ENCODE results near the gene RCSD1.

The RCSD1 gene

DNA sequence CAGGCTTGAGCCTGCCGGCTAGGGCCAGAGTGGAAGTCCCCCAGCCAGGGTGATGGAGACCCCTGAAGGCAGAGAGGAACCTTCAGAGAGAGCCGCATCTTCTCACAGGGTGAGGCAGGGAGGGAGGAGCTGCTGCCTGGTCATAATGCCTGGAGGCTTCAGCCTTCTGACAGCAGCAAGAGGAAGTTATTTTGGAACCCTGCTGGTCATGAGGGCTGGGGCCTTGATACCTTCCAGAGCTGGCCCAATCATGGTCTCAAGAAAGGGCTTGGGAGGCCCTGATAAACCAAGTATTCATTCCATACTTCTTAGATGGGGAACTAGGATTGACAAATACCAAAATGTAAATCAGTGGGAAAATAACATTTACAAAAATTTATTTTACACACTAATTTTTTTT, 65.1 kb downstream of the RCSD1 start:
- DNase-seq, result no peak

DNA sequence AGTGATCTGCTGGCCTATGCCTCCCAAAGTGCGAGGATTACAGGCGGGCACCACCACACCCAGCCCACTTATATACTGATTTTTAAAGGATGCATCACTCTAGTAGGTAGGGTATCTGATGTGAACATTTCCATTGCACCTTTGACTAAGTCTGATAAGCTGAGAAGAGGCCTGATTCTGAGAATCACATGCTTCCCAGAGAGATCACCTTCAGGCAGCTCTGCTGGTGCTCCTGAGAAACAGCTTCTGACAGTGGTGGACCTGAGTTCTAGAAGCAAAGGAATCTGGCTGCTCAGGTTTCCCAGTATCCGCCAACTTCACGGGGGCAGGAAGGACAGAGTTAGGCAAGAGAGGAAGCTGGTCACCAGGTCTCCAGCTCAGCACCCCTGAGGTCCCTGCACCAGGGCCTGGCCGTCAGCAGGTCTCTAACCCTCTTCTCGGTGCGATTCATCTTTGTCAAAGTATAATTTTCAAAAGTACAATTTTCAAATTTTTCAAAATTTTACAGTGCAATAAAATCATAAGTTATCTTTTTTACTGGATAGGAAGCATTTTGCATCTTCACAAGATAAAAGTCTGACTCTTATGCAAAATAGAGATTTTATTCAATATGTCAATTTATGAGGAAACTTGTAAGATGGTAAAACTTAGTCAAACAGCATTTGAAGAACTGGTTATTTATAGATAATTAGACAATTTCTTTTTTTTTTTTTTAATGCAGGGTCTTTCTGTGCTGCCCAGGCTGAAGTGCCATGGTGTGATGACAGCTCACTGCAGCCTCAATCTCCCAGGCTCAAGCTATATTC, 65.9 kb downstream of the RCSD1 start:
- DNase-seq, result no peak

DNA sequence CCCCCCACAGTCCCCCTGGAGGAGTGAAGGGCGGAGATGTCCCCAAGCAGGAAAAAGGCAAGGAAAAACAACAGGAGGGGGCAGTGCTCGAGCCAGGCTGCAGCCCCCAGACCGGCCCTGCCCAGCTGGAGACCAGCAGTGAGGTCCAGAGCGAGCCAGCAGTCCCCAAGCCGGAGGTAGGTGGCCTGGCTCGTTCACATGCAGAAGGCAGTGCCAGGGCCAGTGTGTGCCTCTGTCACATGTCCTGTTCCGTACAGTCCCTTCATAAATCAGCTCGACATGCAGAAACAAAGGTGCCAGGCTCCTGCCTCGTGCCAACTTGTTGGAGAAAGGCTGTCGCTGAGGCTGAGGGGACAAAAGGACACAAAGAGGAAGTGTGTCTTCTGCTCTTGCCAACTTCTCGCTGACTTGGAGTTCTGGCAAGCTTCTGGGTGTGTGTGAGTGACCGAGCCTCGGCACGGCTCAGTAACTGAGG, 67.7 kb downstream of the RCSD1 start:
- DNase-seq, result no peak

DNA sequence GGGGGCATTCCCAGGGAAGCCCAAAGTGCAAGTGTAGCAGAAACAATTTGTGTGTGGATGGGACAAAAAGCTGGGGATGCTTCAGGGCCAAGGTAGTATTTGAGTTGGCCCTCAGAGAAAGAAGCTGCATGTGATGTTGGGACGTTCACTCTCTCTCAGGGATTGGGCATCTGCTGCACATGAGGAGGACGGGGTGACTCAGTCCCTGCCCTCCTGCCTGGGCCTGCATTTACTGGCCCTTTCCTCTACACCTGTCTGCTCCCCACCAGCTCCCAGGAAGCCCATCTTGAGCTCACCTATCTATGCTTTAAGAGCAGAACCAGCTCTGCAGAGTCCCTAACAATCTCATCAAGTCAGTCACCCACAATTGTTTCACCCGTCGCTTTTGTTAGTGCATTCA, 68.3 kb downstream of the RCSD1 start:
- no peak for DNase-seq

DNA sequence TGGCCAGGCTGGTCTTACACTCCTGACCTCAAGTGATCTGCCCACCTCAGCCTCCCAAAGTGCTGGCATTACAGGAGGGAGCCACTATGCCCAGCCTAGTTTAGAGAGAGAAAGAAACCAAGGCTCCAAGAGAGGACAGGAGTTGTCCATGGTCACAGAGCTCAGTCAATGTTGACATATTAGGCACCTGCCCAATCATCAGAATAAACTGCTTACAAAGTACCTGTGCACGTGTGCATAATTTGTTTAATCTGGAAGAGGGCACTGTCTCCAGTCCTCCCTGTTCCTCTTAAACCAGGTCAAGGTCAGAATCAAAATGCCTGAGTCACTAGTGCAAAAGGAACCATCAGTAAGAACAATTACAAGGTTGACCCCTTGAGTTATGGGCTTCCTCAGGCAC, 71.5 kb downstream of the RCSD1 start:
- no peak for DNase-seq

DNA sequence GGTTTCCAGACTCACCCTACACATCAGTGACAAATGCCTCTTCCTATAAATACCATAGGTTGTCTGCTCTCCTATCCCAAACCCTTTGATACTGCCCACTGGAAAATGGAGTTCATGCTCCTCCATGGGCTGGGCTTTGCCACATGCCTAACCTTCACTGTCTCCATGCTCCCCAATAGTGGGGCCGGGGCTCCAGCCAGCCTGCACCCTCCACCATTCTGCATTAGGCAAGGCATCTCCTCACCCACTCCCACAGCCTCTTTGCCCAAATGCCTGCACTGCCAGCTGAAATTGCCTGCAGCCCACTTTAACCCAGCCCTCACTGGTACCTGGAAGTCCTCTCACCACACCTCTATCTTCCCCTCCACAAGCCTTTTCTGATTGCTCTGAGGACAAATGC, 73.5 kb downstream of the RCSD1 start:
- DNase-seq, result no peak

DNA sequence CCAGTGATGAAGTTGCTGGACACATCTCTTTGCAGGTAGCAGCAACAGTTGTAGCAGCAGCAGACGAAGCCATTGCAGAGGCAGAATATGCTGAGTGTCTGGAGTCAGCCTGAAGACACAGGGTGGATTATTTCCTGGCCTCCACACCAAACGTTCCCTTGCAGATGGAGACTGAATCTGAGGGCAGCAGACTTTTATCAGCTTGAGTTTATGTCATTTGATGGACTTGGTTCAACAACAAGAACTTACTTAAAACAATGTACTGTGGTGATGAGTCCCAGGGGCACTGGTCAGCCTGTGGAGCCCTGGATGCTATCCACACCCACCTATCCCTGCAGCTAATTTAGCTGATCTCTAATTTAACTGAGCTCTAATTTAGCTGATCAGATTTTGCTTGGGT, 74.7 kb downstream of the RCSD1 start:
- no peak for DNase-seq

DNA sequence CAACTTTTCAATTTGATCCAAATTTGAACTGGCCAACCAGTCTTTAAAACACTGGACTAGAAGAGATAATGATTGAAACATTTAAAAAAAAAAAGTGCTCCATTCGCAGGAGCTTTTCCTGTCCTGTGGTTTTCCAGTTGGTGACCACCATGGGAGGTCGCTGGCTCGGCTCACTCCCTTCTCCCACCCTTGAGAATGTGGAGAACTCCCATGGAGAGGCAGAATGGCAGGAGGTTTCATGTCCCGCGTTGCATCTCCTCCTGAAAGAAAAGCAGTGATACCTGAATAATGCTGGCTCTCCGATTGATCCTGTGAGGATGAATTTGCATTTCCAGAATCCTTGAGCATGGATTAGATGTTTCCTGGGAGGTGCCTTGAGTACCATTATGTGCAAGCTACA, 75.2 kb downstream of the RCSD1 start:
- no peak for DNase-seq

DNA sequence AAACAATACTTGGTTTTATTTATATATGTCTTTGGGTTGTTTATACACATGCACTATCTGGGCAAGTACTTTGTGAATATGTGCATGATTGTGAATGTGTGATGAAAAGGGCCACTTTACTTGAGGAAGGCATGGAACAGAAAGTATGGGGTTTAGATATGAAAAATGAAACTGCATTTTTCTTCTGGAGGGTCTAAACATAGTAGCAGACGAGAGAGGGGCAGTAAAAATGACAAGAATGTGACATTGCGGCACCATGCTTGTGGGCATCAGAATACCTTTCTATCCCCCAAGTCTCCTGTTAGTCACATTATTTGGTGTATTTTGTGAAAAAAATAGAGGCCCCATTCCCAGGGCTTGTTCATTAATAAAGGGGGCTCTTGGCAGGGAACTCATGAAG, 76.3 kb downstream of the RCSD1 start:
- DNase-seq, result no peak

DNA sequence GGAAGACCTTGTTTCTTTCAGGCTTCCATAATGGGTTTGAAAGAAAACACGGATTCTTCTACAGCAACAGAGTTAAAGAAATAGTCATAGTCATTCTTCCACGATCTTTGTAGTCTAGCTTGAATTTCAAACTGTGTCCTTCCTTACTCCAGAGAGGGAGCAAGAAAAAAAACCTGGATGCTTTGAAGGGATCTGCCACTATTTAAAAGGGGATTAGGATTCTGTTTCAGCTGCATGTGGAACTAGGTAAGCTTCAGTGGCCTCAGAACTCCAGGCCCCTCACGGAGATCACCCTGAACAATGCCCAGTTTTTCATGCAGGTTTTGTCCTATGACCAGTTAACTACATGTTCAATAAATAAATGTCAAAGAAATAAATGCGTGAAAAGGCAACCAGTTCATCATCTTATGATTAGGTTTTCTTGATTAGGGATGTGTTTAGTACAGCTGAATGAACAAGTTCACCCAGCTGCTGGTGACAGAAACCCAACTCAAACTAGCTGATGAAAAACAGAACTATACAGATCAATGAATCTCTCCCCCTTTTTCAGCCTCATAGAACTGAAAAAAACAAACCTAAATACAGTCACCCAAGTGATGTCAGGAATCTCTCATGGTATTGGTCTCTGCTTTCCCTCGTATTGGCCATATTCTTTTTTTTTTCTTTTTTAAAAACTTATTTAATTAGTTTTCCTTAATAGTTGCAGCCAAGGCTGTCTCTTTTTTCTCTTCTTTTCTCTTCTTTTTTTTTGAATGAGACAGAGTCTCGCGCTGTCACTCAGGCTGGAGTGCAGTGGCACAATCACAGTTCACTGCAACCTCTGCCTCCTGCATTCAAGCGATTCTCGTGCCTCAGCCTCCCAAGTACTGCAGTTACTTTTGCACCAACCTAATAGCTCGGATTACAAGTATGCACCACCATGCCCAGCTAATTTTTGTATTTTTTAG, 77.2 kb downstream of the RCSD1 start:
- no peak for DNase-seq

DNA sequence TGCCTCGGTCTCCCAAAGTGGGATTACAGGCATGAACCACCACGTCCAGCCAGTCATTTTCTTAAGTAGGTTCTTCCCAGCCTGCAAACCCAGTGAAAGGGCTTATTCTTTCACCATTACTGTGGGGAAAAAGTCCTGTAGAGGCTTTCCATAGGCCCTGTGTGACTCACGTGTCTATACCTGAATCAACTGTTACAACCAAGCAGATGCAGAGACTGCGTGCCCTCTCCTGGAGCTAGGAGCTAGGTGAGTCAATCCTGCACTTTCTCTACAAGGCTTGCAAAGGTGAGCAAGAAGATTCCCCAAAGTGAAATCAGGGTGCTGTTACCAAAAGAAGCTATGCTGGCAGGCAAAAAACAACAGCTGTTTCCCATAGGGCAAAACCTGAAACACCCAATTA, 77.9 kb downstream of the RCSD1 start:
- DNase-seq, result no peak

DNA sequence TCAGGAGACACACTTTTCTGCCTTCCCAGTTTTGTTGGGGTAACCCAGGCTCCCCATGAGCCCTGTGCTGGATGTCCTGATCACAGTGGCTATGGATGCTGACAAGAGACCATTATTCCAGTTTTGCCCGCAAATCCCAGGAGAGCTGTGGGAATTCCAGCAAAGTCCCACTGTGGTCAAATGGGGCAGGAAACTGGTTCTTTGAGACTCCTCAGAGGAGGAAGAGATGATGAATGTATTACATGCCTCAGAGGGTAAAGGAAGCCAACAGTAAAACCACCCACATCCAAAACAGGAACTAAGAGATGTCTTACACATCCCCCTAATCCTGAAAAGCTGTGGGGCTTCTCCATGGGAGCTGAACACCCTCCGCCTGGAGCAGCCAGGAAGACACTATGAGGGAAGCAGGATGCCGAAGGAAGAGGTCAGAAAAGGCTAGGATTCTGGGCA, 78.9 kb downstream of the RCSD1 start:
- DNase-seq, result no peak

DNA sequence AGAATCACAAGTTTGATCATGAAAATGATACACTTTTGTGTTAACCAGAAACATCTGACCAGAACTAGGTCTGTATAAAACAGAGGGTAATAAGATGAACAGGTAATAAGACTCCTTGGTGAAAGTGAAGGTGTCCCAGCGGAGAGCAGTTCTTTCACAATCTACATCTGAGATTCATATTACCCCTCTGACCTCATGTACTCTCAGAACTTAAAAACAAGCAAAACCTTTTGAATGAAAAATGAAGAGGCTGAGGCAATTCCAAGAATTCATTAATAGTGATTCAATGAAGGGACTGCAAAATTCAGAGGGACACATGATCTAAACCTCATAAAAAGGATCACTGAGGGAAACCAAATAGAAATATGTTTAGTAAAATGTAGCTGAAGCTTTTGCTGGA, 80.8 kb downstream of the RCSD1 start:
- DNase-seq, result no peak

DNA sequence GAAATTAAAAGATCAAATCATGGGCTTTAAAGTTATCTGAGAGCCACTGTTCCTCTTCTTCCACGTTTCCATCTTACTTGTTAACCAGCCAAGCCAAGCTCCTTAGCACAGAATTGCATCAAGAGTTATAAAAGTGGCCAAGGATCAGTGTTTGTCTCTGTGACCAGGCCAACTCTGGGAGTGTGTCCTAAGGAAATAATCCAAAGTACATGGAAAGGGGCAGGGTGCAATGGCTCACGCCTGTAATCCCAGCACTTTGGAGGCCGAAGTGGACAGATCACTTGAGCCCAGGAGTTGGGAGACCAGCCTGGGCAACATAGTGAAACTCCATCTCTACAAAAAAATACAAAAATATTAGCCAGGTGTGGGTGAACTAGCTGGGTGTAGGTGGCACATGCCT, 81.8 kb downstream of the RCSD1 start:
- no peak for DNase-seq

DNA sequence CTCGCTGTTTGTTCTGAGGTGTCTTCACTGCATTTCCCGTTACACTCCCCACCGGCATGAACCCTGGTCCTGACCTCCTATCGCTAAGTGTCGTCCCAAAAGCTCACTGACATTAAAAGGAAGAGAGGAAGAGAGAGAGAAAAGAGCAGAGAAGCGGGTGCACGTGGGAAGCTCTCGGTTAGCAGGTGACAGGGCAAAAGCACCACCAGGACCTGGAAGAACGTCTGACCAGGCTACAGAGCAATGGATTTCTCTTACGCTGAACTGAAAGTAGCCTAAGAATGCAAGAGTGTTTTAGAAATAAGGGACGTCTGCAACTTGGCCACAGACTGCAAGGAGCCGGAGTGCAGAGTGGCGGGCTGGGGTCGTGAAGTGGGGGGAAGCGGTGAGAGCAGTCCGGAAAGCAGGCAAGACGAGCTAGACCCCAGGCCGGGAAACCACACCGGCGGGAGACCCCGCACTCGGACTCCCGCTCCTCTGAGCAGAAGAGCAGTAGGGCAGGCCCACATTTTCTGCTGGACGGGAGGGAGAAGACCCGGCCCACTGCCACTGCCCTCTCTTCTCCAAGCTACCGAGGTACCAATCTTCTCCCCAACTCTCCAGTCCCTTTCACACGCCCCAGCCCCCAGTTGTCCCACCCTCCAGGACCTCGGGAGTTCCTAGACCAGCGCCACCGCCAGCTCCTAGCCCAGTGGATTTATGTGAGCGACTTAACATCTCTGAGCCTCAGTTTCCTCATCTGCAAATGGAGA, 83.5 kb downstream of the RCSD1 start:
- DNase-seq, result no peak

DNA sequence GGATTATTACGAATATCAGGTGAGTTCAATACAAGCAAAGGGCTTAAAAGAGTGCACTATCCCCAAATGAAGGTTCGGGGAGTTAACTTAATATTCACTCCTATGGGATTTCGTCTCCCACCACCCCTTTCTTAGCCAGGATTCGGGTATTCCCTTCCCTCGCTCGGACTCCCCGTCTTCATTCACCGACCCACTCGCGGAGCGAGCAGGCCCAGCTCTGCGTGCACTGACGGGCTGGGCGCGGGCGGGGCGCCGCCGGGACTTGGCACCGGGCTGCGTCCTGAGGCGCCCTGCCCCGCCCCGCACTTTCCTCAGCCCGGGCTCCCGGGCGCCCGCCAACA, 84.0 kb downstream of the RCSD1 start:
- no peak for DNase-seq

DNA sequence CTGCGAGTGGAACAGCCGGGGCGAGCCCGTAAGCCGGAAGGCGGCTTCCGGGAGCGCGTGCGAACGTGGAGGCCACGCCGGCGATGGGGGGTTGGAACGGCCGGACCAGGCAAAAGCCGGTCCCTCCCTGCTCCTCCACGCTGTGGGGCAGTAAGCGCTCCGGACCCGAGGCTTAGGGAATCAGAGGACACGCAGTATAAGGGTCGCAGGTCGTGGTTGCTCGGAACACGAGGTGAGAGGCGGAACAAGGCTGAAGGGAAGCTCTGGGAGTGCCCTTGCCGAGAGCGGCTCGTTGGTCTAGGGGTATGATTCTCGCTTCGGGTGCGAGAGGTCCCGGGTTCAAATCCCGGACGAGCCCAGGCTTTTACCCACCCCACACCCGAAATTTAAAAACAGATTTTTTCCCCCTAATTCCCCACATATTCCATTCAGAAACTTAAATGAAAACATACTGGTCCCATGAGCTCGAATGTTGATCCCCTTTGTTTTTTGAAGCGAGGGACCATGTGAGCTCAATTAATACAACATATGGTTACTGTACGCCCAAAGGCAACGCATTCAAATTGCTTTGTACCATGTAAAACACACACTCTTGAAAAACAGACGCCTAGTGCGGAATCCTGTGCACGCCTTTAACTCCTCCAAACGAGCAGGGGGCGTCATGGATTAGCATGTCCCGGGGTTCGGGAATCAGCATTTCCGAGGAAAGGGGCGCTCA, 84.6 kb downstream of the RCSD1 start:
- DNase-seq, result peak; percentile 38

DNA sequence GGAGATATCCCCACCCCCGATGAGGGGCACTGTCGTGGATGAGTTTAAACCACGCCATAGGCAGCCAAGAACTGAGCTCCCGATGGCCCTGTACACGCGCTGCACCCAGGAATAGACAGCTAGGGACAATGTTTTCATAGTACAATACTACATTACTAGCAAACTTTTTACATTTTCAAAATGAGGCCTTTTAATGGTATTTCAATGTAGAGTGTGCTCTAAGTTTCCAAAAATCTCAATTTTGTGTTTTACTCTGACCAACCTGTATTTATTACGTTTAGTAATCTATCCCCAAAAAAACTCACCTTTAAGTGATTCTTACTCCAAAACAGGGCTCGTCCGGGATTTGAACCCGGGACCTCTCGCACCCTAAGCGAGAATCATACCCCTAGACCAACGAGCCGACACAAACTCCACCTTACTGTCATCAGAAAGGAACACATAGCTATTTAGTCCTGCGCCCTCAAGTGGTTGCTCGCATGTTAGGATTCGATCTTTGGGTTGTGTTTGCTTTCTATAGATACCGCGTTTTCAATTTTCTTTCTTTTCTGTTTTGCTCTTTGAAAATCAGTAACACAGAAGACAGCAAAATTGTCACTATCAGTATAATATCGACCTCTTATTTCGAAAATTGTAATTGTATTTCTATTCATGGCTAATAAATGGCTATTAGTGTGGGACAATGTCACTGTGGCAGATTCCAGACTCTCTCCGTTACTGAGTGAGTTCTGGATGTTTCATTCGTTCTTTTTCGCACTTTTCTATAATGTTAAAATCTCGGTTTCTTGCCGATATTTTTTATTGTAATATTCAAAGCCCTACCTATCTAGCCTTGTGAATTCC, 85.3 kb downstream of the RCSD1 start:
- DNase-seq, result peak; percentile 72

DNA sequence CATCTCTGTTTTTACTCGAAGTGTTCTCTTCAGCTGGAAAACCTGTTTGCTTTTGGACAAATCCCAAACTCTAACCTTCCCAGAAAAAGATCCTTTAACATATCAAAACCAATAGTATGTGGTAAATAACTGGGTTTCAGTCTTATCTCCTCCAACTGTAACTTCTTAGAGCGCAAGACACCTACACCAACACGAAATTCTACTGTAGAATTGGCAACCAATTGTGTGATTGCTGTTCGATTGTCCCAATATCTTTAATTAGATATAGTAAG, 85.9 kb downstream of the RCSD1 start:
- DNase-seq, result no peak

DNA sequence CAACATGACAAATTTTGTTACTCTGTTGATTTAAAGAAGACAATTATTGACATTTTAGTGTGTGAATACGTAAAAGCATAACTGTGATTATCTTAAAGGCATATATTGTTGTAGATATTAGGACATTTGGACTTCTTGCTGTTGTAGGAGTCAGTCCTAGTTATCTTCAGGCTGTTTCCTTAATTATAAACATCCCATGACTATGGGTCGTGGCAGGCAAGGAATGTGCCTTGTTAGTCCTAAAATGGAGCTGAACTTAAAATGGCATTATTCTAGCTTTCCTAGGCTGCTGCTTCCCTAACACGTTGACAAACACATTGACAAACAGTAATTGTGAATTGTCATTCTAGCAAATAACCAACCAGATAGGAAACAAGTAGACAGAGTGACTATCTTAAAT, 87.3 kb downstream of the RCSD1 start:
- DNase-seq, result no peak

DNA sequence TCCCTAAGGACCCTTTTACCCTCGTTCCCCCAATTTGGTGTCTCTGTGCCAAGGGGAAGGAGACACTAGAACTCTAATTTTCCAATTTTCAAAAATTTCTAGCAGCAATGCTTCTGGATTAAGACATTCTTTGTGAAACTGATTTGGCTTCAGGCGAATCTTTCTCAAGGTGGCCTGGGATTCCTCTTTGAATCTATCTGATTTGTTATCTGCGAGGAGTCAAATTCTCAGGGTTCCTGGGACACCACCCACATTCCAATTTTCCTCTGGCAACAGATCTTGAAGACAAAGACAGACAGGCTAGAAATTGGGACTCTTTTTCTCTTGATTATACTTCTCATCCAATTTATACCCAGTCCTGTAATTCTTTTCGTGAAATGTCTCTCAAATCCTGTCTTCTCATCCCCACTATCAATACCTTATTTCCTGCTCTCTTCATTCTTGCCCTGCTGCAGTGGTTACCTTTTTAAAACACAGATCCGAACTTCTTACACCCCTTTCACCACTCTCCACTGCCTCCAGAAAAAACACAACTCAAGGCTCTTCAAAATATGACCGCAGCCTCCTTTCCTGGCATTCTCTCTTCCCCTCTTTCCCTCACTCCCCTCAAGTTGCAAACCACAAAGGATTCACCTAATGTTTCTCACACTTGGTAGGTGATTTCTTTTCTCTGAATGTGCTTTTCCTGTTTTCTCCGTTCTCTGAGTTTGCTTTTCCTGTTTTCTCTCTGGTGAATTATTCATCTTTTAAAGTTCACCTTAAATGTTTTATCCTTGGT, 89.1 kb downstream of the RCSD1 start:
- no peak for DNase-seq

Data from NCI-H1417 treated with DMSO at 0.1 percent for 48 hours (cell line).